GM21619 (cell line): ENCODE data around the gene LRP1B.
A peak's percentile ranks its signal among the peaks of the same experiment; 100 is the strongest.

Source experiments
- ATAC-seq: cut with Tn5 transposase; IDR thresholded peaks from one replicate; pipeline ENCODE4 v1.9.1; 2021; ENCODE audit not compliant: unreplicated experiment

The LRP1B gene

GRCh38 chr2:141959941-141960340, 170.9 kb downstream of the LRP1B start:
- no peak for ATAC-seq

- no peak for ATAC-seq
These were observed 171.8 kb downstream of the LRP1B start for GRCh38 chr2:141959016-141959415.

- no peak for ATAC-seq
These were observed 172.9 kb downstream of the LRP1B start for GRCh38 chr2:141957827-141958450.

- no peak for ATAC-seq
These were observed 173.5 kb downstream of the LRP1B start for GRCh38 chr2:141957321-141957720.

GRCh38 chr2:141947396-141948114, 183.3 kb downstream of the LRP1B start:
- ATAC-seq, result no peak

GRCh38 chr2:141946016-141946415, 184.8 kb downstream of the LRP1B start:
- ATAC-seq, result no peak

- ATAC-seq, result no peak
These were observed 186.9 kb downstream of the LRP1B start for GRCh38 chr2:141943918-141944317.

- ATAC-seq, result no peak
These were observed 188.6 kb downstream of the LRP1B start for GRCh38 chr2:141942006-141942789.

- ATAC-seq, result no peak
These were observed 189.6 kb downstream of the LRP1B start for GRCh38 chr2:141941210-141941714.

- no peak for ATAC-seq
These were observed 190.1 kb downstream of the LRP1B start for GRCh38 chr2:141940709-141941108.

- ATAC-seq, result no peak
These were observed 197.6 kb downstream of the LRP1B start for GRCh38 chr2:141933226-141933625.

GRCh38 chr2:141932261-141932660, 198.6 kb downstream of the LRP1B start:
- no peak for ATAC-seq

GRCh38 chr2:141931797-141932196, 199.0 kb downstream of the LRP1B start:
- ATAC-seq, result no peak

- ATAC-seq, result no peak
These were observed 200.0 kb downstream of the LRP1B start for GRCh38 chr2:141930803-141931202.

GRCh38 chr2:141929331-141930252, 201.2 kb downstream of the LRP1B start:
- ATAC-seq, result no peak

- ATAC-seq, result no peak
These were observed 202.3 kb downstream of the LRP1B start for GRCh38 chr2:141928476-141928875.

GRCh38 chr2:141927536-141927935, 203.3 kb downstream of the LRP1B start:
- no peak for ATAC-seq

GRCh38 chr2:141925511-141925910, 205.3 kb downstream of the LRP1B start:
- ATAC-seq, result no peak

- ATAC-seq, result no peak
These were observed 207.2 kb downstream of the LRP1B start for GRCh38 chr2:141923657-141924056.

- ATAC-seq, result peak; percentile 74
These were observed 219.2 kb downstream of the LRP1B start for GRCh38 chr2:141911485-141912066.
